Measurements from ENCODE around the gene ERN1. TPM values are rescaled to one million over a fixed set of nuclear protein-coding genes. Genes with fewer than 3 reads are reported as not detected.

Gene ERN1
- total RNA-seq, 1 donor from 2014 or later = 6.3 TPM

GRCh38 chr17:64110379-64111152, 19.4 kb downstream of the ERN1 start:
- DNase-seq (ENCODE audit: low read depth) = no peak

GRCh38 chr17:64109400-64109799, 20.5 kb downstream of the ERN1 start:
- no peak overlapping the region for H3K4me3 ChIP-seq (ENCODE audit: low read depth, low read length)
- TF ChIP-seq, protein P1, sequence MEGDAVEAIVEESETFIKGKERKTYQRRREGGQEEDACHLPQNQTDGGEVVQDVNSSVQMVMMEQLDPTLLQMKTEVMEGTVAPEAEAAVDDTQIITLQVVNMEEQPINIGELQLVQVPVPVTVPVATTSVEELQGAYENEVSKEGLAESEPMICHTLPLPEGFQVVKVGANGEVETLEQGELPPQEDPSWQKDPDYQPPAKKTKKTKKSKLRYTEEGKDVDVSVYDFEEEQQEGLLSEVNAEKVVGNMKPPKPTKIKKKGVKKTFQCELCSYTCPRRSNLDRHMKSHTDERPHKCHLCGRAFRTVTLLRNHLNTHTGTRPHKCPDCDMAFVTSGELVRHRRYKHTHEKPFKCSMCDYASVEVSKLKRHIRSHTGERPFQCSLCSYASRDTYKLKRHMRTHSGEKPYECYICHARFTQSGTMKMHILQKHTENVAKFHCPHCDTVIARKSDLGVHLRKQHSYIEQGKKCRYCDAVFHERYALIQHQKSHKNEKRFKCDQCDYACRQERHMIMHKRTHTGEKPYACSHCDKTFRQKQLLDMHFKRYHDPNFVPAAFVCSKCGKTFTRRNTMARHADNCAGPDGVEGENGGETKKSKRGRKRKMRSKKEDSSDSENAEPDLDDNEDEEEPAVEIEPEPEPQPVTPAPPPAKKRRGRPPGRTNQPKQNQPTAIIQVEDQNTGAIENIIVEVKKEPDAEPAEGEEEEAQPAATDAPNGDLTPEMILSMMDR (conservative IDR thresholded peaks at IDR 0.05; ENCODE audit: low read depth, low read length) = no peak
- DNase-seq (ENCODE audit: low read depth) = no peak

More at GRCh38 chr17:64110379-64111152, 19.4 kb downstream of the ERN1 start:
- H3K4me3 ChIP-seq (ENCODE audit: low read depth, low read length) = no peak overlapping the region
- TF ChIP-seq, protein P1 (conservative IDR thresholded peaks at IDR 0.05; ENCODE audit: low read depth, low read length) = no peak

DNA sequence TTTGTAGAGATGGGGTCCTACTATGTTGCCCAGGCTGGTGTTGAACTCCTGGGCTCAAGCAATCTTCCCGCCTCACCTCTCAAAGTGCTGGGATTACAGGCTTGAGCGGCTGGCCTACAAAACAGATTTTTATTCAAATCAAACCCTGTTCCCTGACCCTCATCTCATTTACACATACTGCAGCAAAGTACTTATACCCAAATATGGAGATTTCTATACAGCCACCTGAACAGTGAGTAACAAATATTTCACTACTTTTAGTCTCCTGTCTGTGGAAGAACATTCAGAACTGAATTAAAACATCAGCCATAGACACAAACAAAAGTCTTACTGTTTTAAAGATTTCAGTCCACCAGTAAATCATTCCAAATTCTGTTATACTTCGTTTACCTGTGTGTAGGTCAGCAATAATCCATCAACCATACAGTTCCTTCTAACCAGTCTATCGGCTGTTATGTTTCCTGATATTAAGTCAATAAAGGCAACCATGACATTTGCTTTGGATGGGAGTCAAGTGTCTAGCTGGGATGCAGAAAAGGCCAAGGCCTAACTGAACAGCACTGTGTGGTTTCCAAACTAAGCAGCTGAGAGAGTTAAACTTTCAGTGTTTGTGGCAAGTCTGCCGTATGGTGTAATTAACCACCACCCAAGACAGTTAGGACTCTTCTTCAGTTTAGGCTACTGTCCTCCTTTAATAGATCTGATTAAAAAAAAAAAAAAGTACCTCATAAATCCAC, 22.3 kb downstream of the ERN1 start:
- no peak for DNase-seq (ENCODE audit: low read depth)
- TF ChIP-seq, protein P1 (conservative IDR thresholded peaks at IDR 0.05; ENCODE audit: low read depth, low read length) = no peak

DNA sequence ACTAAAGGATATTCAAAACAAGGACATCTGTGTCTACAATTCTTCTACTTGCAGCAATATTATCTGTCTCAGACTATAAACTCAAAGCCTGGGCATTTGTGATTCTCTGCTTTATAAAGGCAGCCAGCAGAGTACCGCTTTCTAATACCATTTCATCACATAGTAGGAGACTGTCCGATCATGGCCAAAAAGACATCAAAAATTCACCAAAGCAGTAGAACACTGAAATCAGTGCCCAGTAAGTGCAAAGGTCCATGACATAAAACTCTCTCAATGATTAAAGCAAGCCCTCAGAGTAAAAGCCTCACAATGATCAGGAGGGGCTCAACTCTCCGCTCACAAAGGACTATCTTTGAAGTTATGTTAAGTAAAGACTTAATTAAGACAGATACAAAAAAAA, 23.0 kb downstream of the ERN1 start:
- DNase-seq (ENCODE audit: low read depth) = no peak
- TF ChIP-seq, protein P1 (conservative IDR thresholded peaks at IDR 0.05; ENCODE audit: low read depth, low read length) = no peak
- no peak overlapping the region for H3K4me3 ChIP-seq (ENCODE audit: low read depth, low read length)

More for the DNA sequence above, 22.3 kb downstream of the ERN1 start:
- no peak overlapping the region for H3K4me3 ChIP-seq (ENCODE audit: low read depth, low read length)

DNA sequence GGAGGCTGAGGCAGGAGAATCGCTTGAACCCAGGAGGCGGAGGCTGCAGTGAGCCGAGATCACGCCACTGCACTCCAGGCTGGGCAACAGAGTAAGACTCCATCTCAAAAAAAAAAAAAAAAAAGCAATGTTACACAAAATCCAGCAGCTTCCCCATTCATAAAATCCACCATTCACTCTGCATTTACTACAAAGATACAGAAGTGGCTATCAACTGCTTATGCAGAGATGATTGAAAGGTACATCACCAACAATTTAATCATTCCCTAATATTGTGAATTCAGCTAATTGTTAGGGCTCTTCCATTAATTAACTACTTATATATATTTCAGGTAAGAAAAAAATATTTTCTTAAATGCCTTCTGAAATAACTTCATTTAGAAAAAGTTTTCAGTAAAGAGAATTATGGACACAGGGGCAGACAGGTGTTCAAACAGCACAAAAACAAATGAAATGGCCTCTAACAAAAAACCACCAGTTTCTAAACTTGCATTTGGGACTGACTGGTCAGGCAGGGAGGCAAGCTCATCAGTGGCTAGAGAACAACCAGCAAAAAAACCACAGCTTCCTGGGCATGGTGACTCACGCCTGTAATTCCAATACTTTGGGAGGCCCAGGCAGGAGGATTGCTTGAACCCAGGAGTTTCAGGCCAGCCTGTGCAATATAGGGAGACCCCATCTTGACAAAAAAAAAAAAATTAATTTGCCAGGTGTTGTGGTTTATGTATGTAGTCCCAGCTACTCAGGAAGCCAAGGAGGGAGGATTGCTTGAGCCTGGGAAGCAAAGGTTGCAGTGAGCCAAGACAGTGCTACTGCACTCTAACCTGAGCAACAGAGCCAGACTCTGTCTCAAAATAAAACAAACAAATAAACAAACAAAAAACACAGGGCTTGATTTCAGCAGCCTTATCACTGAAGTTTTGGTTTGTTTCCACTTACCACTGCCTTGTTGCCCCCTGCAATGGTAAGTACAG, 26.3 kb downstream of the ERN1 start:
- no peak overlapping the region for H3K4me3 ChIP-seq (ENCODE audit: low read depth, low read length)
- TF ChIP-seq, protein P1 (conservative IDR thresholded peaks at IDR 0.05; ENCODE audit: low read depth, low read length) = no peak
- no peak for DNase-seq (ENCODE audit: low read depth)

DNA sequence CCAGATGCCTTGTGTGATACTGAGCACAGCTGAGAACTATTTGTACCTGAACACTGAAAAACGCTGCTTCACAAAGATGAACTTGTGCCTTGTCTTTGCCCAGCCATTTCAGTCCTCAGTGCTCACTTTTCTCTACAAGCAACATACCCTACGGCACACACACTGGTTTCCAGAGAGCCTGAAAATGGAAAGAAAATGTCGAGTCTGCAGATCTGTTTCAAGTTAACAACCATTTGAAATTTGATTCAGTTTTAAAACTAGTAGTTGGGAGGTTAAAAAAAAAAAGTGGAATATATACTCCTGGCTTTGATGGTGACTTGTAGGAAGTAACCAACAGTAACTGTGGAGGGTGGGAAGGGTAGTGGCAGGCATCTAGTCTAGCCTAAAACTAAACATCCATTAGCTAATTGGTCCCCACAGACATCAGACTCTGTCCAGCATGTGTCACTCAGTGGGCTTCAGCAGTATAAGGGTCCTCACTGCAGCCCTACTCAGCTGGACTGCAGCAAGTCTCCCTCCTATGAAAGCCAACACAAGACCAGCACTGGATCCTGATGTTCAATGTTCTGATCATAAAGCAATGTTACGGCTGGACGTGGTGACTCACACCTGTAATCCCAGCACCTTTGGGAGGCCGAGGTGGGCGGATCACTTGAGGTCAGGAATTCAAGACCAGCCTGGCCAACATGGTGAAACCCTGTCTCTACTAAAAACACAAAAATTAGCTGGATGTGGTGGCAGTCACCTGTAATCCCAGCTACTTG, 27.1 kb downstream of the ERN1 start:
- H3K4me3 ChIP-seq (ENCODE audit: low read depth, low read length) = no peak overlapping the region
- DNase-seq (ENCODE audit: low read depth) = no peak
- TF ChIP-seq, protein P1 (conservative IDR thresholded peaks at IDR 0.05; ENCODE audit: low read depth, low read length) = no peak

Measured in epithelial cell of proximal tubule (primary cell).